Body of pancreas (tissue), 4 donors: ENCODE results near the gene ANO2.

Source experiments
- CTCF ChIP-seq, 7 experiments: fragments of 450-650 bp in 4 of 7; fragments of 200-600 bp in 3 of 7; sonication (generic) in 3 of 7; IDR thresholded peaks; one replicate each; pipeline ENCODE4 v1.5.1; 2016 to 2019; ENCODE audit warnings: antibody characterized with exemption in 7 of 7
- POLR2A ChIP-seq, 3 donors: fragments of 450-650 bp; IDR thresholded peaks; one replicate each; pipeline ENCODE4 v1.6.1; 2016; ENCODE audit warnings: antibody characterized with exemption in 3 of 3, mild to moderate bottlenecking in 2 of 3

GRCh38 chr12:5771756-5772155, 173.3 kb downstream of the ANO2 start:
- TF ChIP-seq POLR2A (IDR thresholded peaks at IDR 0.05) (no peak), CTCF (IDR thresholded peaks at IDR 0.05) (no peak)
